ENCODE data around the gene TNFRSF1B.
A peak's percentile ranks its signal among the peaks of the same experiment; 100 is the strongest.

The TNFRSF1B gene

GRCh38 chr1:12142141-12142823, 24.5 kb upstream of the TNFRSF1B start:
- DNase-seq = no peak

DNA sequence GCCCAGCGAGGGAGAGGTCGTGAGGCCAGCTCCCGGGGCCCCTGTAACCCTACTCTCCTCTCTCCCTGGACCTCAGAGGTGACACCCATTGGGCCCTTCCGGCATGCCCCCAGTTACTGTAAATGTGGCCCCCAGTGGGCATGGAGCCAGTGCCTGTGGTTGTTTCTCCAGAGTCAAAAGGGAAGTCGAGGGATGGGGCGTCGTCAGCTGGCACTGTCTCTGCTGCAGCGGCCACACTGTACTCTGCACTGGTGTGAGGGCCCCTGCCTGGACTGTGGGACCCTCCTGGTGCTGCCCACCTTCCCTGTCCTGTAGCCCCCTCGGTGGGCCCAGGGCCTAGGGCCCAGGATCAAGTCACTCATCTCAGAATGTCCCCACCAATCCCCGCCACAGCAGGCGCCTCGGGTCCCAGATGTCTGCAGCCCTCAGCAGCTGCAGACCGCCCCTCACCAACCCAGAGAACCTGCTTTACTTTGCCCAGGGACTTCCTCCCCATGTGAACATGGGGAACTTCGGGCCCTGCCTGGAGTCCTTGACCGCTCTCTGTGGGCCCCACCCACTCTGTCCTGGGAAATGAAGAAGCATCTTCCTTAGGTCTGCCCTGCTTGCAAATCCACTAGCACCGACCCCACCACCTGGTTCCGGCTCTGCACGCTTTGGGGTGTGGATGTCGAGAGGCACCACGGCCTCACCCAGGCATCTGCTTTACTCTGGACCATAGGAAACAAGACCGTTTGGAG, 23.7 kb upstream of the TNFRSF1B start:
- DNase-seq = no peak

DNA sequence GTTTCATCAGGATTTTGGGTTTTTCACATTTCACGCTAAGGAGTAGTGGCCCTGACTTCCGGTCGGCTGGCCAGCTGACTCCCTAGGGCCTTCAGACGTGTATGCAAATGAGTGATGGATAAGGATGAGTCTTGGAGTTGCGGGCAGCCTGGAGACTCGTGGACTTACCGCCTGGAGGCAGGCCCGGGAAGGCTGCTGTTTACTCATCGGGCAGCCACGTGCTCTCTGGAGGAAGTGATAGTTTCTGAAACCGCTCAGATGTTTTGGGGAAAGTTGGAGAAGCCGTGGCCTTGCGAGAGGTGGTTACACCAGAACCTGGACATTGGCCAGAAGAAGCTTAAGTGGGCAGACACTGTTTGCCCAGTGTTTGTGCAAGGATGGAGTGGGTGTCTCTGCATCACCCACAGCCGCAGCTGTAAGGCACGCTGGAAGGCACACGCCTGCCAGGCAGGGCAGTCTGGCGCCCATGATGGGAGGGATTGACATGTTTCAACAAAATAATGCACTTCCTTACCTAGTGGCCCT, 23.1 kb upstream of the TNFRSF1B start:
- peak; percentile 75 for DNase-seq

DNA sequence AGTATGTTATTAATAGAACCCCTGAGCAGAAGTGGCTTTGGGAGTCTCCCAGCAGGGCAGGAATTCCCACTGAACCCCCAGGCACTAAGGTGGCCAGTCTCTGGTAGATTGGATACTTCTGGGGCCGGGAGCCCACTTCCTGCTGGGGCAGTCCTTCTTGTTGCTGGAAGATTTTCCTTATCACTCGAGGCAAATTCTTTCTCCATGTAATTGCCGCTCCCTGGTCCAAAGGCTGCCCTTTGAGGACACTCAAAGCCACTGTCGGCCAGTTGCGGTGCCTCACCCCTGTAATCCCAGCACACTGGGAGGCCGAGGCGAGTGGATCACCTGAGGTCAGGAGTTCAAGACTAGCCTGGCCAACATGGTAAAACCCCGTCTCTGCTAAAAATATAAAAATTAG, 22.6 kb upstream of the TNFRSF1B start:
- no peak for DNase-seq

DNA sequence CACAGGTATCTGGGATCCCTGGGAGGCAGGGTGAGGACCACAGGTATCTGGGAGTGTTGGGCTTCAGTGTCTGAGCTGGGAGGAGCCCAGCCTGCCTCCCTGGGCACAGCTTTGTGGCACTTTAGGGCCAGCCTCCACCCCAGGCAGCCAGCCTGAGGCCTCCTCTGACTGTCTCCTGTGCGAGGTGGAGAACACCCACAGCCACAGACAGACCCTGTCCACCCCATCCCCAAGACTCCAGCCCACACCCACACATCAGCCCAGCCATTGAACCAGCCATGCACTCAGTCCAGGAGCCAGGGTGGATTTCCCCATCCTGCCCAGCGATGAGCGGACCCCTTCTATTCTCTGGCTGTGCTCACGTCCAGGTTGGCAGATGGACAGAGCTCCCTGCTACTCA, 21.8 kb upstream of the TNFRSF1B start:
- no peak for DNase-seq

GRCh38 chr1:12145616-12146342, 21.0 kb upstream of the TNFRSF1B start:
- DNase-seq = no peak

- DNase-seq = no peak
Measured at GRCh38 chr1:12146343-12147112, 20.3 kb upstream of the TNFRSF1B start.

DNA sequence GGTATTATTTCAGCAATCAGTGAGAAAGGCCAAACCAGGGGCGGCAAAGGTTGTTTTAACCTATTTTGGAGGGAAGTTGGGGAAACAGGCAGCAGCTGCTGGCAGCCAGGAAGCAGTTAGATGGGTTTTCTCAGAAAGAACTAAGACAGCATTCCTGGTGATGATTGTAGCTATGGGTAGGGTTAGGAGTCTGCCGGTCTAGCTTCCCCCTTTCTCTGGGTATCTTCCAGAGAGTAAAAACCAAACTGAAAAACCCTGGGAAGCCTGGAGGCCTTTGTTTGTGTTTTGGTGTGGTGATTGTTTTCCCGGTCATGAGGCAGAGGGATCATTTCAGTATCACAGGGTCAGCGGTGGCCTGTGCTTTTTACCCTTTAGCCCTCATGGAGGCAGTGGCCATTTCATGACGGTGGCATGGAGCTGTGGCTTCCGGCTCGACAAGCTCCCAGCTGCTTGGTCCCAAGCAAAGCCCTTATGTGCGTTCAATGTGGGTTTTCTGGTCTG, 19.5 kb upstream of the TNFRSF1B start:
- DNase-seq = no peak

GRCh38 chr1:12148160-12148957, 18.4 kb upstream of the TNFRSF1B start:
- DNase-seq = no peak

GRCh38 chr1:12148958-12149790, 17.6 kb upstream of the TNFRSF1B start:
- DNase-seq = no peak

DNA sequence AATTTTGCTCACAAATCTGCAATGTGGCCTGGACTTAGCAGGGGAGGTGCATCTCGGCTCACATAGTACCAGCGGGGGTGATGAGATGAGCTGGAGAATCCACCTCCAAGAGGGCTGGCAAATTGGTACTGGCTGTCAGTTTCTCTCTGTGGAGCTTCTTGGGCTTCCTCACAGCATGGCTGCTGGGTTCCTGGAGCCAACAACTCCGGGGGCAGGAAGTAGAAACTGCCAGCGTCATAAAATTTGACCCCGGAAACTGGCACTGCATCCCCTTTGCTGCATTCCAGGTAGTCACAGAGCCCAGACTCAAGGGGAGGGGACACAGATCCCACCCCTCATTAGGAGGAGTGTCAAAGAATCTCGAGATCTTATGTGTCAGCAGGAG, 17.0 kb upstream of the TNFRSF1B start:
- DNase-seq = no peak

DNA sequence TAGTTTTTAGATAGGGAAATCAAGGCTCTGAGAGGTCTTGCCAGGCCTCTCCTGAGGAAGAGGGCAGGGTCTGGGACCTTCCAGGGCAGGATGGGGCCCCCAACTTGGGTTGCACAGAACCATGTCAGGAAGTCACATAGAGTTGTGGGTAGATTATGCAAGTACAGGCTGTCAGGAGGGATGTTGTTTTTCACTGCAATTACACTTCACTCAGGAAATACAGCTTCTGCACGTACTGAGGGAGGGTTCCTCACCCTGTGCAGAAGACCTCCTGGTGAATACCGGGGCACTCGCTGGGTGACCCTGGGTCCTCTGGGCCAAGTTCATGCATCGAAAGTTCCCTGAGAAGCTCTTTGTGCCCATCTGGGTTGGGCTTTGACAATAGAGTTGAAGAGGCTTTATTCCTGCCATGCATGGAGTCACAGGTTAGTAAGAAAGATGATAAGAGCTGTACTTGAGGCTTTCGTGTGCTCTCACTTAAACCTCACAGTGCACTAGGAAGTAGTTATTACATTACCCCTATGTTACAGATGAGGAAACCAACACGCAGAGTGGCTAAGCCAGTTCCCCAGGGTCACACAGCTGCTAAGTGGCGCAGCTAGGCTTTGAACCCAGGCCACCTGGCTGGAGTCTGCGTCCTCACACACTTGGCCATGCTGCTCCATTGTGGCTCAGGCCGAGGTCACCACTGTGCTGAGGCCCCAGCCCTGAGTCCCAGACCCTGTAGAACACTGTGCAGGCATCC, 16.2 kb upstream of the TNFRSF1B start:
- no peak for DNase-seq

DNA sequence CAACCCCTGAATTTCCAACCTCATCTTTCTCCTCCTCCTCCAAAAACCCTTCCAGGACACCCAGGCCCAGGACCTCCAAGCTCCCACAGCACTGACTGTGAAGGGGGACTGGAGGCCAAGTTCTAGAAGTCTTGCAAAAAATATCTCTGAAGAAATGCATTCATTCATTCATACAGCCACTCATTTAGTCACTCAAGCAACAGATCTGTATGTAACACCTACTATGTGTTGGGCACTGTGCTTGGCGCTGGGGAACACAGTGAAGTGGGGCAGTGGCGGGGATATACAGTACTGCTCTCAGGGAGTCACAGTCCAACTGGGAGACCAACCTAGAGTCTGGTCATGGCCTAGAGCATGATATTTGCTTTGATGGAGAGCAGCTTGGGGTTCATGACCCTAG, 15.3 kb upstream of the TNFRSF1B start:
- DNase-seq = no peak

GRCh38 chr1:12152113-12152891, 14.5 kb upstream of the TNFRSF1B start:
- DNase-seq = no peak

DNA sequence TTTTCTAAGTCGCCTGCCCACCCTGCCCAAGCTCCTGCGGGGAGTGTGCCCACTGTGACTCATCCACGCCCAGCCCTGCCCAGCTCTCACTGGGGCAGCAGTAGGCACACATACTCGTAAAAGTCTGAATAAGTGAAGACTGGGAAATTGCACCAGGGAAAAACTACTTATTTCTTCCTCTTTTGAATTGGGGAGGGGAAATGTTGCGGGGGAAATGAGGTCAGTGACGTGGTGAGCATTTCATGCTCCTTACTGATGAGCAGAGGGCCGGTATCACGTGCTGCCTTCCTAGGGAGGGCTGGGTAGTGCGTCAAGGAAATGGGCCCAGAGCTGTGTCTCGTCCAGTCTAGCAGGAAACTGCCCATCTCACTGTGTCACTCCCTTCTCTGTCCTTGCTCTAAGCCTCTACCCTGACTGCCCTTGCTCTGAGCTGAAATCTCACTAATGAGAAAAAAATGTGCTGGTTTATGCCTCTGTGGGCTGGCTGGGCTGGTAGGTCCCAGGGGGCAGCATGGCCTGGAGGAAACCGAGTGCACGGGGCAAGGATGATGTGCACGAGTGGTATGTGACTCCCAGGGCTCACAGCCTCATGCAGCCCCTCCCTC, 13.5 kb upstream of the TNFRSF1B start:
- peak; percentile 76 for DNase-seq

DNA sequence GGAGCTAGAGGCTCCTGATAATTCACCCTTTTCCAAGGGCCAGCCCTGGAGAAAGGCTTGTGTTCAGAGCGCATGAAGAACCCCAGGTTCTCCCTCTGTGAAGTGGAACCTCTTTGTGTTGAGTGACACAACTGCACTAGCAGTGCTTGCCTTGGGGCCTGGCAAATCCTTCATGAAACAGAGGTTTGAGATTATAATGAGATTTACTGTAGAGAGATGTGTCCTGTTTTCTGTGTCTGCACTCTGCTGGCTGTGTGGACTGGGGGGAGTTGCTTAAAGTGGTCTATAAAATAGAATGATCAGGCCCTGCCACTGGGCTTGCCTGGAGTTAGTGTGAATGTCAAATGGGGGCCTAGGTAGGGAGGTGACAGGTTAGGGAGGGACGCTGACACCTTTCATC, 11.5 kb upstream of the TNFRSF1B start:
- DNase-seq = no peak

GRCh38 chr1:12157366-12158231, 9.2 kb upstream of the TNFRSF1B start:
- peak; percentile 79 for DNase-seq

Measured in activated effector memory CD4-positive, alpha-beta T cell treated with anti-CD3 and anti-CD28 coated beads, Interleukin-2, amount 50 U/mL, for 16 hours (primary cell).